NK-92 (cell line): ENCODE data around the gene S100A12.
"Not testable (repeated sequence)": the region's sequence is repeated elsewhere in the genome, so short reads cannot be mapped to it uniquely, and the experiment has no call there.

Experiments used
- DNase-seq: peaks from one replicate; lab custom pipeline; 2025; ENCODE audit not compliant: unreplicated experiment; lab: John Stamatoyannopoulos, UW

Gene S100A12

DNA sequence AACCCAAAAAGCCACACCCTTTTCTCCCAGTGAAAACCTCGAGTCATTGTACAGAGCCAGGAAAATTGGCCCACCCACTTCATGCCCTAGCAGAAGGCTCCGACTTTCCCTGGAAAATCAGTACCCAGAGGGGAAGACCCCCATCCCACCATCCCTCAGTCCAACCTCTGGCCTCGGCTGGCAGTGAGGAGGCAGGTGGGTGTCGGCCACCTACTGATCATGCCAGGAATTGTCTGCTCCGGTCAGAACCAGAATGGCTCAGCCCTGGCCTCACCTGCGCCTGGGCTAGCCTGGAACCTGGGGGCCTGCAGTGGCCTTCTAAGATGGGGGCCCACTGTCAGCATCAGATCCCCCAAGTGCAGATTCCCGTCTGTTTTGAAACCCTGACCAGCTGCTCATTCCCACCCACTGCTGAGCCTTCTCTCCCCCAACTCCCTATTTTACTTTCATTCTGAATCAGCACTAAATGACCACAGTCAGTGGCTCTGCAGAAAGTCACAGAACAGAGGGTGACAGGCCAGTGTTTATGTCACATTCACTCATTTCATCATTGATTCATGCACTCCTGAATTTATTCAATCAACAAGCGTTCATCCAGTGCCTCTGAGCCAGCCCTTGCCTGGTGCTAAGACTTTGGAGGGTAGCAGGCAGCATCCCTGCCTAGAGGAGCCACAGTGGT is 20.8 kb downstream of the S100A12 start:
- no peak for DNase-seq

DNA sequence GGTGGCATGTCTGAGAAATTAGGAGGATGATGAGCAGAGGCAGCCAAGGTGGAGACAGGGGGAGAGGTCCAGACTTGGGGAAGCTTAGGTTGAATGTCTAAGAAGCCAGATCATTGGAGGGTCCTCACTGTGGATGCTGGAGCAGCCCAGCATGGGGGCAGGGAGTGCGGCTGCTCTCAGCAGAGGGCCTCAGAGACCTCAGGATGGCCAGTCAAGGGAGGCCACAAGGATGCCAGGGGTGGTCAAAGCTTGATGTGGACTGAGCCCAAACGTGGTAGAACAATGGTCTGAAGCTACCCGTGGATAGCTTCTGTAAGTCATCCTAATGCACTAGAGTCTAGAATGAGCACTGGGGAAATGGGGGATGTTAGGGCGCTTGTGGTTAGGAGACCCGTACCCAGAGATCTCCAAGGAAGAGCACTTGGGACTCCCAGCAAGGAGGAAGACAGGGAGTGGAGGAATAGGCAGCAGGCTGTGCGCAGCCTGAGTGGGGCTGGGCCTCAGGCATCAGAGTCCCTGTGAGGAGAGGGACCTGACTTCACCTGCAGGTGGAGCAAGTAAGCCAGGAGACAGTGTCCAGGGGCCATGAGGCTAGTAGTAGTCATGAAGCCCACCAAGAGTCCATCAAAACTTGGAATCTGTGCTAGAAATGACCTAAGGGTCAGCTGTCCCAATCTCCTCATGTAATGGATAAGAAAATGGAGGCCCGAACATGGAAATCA is 22.0 kb downstream of the S100A12 start:
- DNase-seq, result no peak

DNA sequence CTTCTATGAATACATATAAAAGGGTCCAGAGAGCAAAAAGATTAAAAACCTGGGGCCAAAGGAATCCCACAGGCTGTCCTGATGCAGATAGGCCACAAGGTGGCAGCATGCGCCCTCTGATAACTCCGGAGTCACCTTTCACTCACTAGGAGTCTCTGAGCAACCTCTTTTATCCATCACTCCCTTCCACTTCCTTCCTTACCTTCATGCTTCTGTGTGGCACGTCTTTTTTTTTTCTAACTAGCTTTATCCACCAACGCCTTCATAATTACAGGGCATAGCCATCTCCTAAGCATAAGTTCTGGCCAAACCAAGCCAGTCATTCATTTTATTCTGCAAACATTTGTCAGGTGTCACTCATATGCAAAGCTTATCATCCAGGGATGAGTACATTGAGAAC is 22.9 kb downstream of the S100A12 start:
- DNase-seq, result no peak

DNA sequence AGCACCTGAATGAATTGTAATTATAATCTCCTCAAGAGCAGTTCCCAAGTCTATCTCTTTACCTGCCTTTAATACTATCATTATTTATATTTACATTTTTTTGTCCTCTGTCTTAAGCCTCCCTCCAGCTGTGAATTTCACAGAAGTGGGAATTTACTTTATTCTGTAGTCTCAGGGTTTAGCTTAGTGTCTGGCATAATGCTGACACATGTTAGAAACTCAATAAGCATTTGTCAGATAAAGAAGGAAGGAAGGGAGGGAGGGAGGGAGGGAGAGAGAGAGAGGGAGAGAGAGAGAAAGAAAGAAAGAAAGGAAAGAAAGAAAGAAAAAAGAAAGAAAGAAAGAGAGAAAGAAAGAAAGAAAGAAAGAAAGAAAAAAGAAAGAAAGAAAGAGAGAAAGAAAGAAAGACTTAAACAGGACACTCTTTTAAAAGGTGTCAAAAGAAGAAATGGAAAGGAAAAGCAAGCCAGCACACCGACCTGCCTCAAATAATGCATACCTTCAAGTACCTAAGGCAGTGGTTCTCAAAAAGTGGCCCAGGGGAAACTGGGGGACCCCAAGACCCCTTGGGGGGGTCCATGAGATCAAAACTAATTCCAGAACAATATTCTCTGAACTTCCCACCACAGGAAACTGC is 25.0 kb downstream of the S100A12 start:
- no peak for DNase-seq

DNA sequence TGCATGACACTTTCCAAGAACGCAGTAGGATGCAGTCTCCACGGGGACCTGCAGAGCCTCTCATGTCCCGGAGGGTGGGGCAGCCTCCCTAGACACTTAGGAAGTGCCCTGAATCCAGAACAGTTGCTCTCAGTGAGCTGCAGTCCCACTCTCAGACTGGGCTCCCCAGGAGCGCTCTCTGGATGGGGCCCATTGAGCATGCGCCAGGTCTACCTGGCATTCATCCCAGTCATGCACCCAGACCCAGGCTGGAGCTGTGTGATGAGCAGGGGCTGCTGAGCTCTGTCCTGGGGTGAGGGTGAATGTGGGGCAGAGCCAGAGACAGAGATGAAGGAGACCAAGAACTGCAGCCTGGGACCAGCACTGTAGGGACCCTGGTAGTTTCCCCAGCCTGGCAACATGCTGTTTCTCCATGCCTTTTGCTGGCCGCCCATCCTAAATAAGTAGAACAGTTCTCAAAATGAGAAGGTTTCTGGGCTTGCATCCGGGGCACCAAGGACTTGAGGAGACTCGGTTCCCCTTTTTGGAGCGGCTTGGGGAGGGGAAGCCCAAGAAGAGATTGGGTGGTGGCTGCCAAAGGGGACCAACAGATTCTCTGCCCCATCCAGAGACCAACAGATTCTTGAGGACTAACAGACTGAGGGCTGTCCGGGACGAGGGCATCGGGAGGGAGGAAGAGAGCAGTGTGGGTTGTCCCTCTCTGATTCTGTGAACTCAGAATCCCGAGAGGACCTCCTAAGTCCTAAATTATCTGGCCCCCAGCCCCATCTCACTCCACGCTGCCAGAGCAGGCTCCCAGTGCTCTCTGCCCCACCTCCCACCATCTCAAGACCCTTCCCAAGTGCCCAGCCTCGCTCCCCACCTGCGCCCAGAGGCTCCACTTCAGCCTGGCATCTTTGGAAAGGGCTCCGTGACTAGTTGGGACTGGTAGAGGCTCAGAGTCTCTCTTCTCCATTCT is 25.8 kb downstream of the S100A12 start:
- no peak for DNase-seq

DNA sequence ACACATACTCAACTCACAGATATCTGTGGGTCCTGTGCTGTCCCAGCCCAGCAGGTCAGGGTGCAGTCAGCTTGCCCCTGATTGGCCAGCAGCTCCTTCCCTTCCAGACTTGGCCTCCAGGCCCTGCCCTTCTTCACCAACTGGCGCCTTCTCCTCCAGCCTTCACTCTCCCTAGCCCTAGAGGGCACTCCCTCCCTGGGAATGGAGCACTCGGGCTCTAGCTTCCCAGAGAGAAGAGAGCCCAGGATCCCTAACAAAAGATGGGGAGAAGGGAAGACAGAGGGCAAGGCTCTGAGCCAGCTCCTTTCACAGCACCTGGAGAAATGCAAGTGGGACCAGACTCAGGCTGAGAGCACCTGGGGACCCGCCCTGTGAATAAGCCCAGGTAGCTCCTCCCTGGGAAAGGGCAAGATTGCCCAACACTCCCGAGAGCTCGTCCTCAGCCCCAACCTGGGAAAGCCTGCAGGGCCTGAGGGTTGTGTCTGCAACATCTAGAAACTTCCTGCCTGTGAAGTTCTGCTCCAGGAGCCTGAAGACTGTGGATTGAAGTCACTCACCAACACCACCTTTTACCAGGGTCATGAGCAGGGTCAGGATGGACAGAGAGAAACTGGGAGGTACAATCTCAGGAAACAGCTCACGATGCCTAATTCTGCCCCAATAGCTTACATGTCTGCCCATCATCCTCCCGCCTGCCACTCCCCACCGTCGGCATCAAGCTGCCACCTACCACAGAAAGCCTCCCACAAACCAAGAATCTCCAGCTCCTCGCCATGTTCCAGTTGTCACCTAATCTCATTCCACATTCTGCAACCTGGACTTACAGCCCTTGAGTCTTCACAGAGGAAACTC is 26.7 kb downstream of the S100A12 start, which contains the start of gene PGLYRP4:
PGLYRP4 (minus strand) TSS at position 331 of the 852 bp plus-strand sequence. CDS start 909 bp downstream, outside the sequence.
- DNase-seq, result no peak

DNA sequence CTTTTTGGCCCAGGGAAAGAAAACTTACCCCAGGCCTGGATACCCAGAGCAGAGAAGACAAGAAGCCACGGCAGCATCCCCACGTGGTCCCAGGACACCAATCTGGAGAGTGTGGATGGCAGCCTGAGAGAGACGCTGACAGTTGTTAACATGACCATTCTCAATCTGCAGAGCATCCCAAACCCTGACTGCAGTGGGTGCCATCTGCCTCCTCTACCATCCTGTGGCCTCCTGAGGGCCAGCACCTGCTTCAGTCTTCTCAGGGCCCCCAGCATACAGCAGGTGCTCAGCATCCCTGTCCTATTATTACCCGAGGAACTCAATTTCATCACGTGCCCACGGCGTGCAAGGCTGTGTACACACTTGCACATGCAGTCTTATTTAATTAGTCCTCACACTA is 27.6 kb downstream of the S100A12 start:
- no peak for DNase-seq

DNA sequence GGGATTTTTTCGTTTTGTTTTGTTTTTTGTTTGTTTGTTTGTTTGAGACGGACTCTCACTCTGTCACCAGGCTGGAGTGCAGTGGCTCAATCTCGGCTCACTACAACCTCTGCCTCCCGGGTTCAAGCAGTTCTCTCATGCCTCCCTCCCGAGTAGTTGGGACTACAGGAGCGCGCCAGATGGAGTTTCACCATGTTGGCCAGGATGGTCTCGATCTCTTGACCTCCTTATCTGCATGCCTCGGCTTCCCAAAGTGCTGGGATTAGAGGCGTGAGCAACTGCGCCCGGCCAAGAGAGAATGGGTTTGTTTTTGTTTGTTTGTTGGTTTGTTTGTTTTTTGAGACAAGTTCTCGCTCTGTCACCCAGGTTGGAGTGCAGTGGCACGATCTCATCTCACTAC is 28.4 kb downstream of the S100A12 start:
- DNase-seq, result not testable (repeated sequence)

DNA sequence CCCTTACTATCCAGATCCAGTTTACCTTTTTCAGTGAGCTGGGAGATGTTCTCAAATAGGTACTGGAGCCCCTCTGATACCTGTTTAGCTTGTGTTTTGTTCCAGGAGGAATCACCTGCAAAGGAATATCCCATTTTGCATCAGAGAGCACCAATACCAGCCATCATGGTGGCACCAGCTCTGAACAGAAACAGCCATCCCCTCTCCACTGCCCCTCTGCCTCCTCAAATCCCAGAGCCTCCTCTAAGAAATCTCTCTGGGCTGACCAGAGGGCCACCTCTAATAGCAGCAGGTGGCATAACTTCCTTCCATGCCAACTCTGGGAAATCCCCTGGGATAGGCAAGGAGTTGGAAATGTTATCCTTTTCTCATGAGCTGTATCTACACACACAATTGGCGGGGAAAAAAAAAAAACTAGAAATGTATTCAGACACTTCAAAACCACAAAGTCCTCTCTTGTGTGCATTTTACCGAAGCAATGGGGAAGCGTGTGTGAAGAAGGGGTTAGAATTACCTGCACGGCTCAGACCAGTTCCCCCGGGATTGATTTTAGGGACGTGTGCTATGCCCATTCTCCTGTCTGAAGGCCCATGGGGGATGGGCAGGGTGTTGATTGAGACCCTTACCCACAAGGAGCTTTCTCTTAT is 29.2 kb downstream of the S100A12 start:
- DNase-seq, result no peak

DNA sequence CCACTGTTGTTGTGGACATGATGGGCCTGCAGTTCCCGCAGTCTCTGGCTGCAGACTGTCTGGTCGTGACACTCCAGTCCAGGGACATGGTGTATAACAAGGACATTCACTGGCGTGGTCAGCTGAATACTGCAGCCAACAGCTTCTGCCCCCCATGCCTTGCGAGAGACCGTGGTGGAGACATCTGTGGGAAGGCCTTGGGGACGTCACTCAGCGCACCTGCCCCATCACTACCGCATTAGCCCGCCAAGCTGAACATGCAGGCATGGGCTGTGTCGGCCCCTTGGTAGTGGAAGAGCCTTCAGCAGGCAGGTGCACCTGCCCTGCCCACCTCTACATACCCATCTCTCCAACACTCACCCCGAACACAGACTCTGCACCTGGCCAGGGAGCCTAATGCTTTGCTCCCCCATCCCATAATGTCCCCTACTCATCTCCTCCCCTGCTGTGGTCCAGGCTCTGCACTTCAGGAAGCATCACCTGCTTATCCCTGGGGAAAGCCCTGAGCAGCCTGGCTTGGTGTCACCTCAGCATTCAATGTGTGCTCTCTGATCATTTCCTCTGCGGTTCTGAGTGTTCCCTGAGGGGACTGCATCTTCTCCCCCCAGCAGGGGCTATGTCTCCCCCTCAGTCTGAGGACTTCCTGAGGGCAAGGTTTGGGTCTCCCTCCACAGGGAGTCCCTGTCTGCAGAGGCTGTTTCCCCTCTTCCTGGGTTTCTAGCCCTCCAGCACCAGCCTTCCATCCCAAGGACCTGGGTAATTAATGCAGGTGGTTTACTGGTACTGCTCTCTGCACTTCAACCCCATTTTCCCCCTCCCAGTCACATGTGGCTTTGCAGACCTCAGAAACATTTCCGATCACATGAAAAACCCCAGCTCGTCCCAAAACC is 30.0 kb downstream of the S100A12 start:
- no peak for DNase-seq

DNA sequence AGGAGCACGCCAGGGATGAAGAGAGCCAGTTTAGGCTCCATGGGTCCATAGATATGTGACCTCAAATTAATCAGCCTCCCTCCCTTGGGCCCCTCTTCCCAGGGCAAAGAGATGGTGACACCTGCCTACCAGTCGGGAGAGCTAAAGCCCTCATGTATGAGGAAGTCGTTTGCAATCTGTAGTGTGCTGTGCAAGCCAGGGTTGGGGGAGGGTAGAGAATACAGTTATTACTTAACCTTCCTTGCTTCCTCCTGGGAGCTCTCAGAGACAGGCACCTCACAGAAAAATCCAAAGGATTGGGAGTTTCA is 30.7 kb downstream of the S100A12 start:
- DNase-seq, result no peak

DNA sequence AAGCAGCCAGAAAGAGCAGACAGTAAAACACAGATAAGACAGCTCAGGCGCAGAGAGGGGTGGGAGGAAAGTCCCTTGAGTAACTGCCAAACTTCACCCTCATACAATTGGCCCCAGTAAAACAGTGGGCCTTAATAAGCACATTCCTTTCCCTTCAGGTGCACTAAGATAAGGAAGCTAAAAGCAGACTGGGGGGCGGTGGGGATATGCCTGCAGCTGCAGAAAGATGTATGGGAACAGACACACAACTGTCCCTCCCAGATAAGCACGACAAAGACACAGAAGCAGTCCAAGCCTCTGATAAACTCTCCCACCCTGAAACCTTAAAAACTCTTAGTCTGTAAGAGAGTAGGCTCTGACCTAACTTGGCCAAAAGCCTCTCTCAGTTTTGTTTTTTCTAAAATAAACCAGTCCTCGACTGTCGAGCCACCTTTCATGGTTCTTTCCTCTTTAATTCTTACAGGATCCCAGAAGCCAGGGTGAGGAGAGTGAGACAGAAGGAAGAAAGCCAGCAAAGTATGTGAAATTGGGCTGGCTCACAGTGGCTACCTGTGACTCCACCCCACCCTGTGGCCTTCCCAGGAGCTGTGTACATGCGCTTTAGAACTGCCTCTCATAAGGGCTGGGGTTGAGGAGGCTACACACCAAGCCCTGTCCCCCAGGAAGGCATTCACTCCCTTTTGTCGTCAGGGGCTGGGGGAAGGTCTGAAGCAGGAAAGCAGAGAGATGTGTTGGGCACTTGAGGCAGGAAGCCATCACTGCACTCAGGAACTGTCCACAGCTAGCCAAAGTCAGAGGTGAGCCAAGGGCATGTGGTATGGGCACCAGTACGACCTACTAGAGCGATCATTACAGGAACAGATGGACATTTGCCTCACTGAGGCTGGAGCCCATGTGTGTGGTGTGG is 31.4 kb downstream of the S100A12 start:
- no peak for DNase-seq

DNA sequence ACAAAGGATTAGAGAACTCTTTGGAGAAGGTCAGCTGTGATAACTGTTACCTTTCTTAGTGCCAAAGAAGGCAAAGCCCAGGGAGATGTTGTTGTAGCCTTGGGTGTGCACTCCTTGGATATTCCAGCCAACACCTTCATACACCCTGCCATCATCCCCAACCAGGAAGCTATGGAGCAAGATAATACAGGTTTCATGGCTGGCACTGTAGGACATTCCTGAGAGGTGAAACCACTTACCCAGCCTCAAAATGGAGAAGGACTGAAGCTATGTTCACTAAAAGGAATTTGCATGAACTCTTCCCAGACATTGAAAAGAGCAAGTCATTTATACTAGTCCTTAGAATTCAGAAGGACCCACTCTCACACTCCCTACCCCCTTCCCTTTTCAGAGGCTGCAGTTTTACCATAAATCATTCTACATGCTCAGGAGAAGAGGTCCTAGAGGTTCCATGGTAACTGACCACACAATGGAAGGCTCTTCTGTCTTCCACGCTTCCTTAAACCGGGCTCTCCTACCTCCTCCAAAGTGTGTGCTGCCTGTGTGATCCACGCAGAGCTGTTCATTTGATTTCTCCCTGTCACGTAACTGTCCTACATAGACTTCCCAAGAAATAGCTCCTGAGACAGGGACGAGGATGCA is 32.3 kb downstream of the S100A12 start:
- no peak for DNase-seq

DNA sequence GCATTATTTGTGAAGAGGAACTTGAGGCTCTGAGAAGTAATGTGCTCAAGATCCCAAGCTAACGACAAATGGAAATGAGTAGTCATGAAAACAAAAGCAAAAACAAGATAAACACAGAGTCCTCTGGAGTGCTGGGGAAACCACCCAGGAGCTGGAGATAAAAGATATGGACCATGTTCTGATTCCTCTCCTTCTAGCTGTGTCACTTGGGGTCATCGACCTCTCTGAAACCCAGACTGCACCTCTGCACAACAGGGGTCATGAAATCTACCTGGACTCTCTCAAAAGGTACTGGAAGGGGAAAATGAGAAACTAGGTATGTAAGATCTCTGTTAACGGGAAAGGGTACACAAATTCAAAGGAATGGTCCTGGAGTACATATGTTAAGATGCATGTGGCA is 33.2 kb downstream of the S100A12 start:
- no peak for DNase-seq

DNA sequence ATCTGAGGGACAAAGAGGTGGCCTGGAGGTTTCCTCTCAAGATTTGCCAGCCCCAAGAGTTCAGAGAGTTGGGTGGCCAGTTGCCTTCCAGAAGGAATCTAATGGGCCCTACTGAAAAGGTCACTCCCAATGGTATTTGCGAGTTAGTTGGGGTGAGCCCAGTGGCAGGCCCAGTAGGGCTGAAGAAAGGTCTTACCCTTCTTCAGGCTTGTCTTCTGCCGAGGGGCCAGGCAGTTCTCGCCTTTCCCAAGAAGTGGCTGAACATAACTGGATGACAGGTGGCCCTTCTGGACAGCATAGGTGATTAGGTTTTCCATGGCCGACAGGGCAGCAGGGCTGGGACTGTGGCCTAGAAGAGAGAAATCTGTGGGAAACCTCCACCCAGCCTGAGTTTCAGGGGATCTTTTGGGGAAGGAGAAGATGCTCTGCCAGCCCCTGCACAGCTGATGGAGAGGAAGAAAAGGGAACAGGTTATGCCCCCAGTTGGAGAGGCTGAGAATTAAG is 33.9 kb downstream of the S100A12 start:
- no peak for DNase-seq

DNA sequence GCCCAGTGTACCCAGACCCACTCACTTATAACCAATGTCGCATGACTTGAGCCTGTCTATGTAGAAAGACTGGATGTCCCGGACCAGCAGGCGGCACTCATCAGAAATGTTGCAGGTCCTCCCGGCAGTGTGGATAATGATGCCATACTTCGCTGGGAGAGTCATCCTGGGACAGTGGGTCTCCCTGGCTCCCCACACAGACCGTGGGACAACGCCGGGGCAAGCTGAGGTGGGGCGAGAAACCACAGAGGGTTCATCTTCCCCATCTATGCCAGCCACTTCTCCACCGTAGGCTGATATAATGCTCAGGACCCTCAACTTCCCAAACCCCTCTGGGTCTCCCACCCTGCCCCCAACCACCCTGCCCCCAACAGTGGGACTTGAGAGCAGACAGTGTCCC is 35.1 kb downstream of the S100A12 start:
- DNase-seq, result no peak

DNA sequence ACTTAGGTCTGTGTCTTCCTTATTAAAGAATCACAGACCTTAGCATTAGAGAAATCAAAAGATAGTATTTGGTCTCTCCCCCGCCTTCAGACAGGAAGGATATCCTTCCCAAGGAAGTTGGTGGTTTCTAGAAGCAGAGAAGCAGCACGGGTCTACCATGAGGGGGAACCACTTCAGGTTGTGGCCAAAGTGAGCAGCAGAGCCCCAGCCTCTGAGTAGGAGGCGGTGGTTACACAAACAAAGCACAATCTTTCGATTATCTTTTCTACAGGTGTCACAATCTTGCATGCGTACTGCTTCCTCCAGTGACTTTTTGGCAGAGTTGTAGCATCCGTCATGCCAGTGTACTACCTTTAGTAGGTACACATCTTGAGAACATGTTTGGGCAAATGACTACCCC is 35.6 kb downstream of the S100A12 start:
- no peak for DNase-seq
